Activated T-helper 1 cell treated with Interleukin-2 at 50 U/mL for 16 hours (primary cell): ENCODE results near the gene ZBTB2.
"Not testable (repeated sequence)": the region's sequence is repeated elsewhere in the genome, so short reads cannot be mapped to it uniquely, and the experiment has no call there.

Experiments used
- DNase-seq: peaks from one replicate; pipeline ENCODE4 v3.0.0-alpha.2; 2020; ENCODE audit warnings: low read depth

ZBTB2 gene

GRCh38 chr6:151327101-151327500 is 64.3 kb downstream of the ZBTB2 start:
- no peak for DNase-seq

- DNase-seq, result no peak
These were observed 65.1 kb downstream of the ZBTB2 start for GRCh38 chr6:151326116-151326825.

- no peak for DNase-seq
These were observed 66.0 kb downstream of the ZBTB2 start for GRCh38 chr6:151325075-151326050.

- DNase-seq, result no peak
These were observed 66.9 kb downstream of the ZBTB2 start for GRCh38 chr6:151324488-151324825.

GRCh38 chr6:151323791-151324487 is 67.4 kb downstream of the ZBTB2 start:
- peak; percentile 53 for DNase-seq

GRCh38 chr6:151322570-151322969 is 68.8 kb downstream of the ZBTB2 start:
- no peak for DNase-seq

GRCh38 chr6:151321438-151321837 is 69.9 kb downstream of the ZBTB2 start:
- no peak for DNase-seq

GRCh38 chr6:151320140-151320539 is 71.2 kb downstream of the ZBTB2 start:
- DNase-seq, result no peak

GRCh38 chr6:151317995-151318365 is 73.4 kb downstream of the ZBTB2 start:
- no peak for DNase-seq

- DNase-seq, result no peak
These were observed 74.0 kb downstream of the ZBTB2 start for GRCh38 chr6:151317103-151317994.

GRCh38 chr6:151315661-151316060 is 75.7 kb downstream of the ZBTB2 start:
- not testable (repeated sequence) for DNase-seq
